GM21528 (cell line): ENCODE results near the gene GALNT10.

ENCODE experiments used
- ATAC-seq: cut with Tn5 transposase; IDR thresholded peaks from one replicate; pipeline ENCODE4 v1.9.1; 2021; ENCODE audit warnings: mild to moderate bottlenecking, moderate library complexity; ENCODE audit not compliant: unreplicated experiment, low FRiP score

GALNT10 gene

GRCh38 chr5:154230526-154230925, 40.0 kb downstream of the GALNT10 start:
- no peak for ATAC-seq

GRCh38 chr5:154234551-154234950, 44.0 kb downstream of the GALNT10 start:
- no peak for ATAC-seq

- no peak for ATAC-seq
Measured at GRCh38 chr5:154236011-154236410, 45.5 kb downstream of the GALNT10 start.

DNA sequence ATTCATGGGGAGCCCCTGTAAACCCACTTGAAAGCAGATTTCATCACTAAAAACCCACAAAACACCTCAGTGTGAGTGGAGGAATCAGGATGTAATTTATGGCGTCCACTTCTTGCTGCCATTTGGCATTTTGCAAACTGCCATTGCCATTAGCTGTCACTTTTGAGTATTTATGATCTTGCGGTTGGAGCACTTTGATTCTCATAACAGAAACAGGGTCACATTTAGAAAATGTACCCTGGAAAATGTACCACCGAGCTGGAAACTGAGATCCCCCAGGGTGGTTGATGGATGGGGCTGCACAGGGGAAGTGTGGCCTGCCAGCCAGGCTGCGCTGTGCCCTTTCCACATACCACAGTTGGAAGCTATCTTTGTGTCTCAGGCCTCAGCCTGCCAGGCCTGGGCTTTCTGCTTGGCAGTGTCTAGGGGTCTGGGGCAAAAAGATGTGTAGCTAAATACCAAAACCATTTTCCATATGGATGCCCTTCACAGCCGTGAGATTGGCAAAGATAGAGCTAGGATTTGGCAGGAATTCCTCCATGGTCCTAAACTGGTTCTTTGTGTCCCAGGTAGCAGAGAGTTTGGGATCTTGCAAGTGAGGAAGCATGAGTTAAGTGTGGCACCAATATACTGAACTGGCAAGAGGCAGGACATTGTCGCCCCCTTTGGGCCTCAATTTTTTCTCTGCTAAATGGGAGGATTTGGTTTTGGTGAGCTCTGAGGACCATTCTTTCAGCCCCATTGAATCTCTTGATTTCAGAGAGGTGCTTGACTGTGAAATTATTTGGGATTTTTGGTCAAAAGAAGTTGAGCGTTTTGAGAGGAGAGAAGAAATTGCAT, 46.2 kb downstream of the GALNT10 start:
- ATAC-seq: no peak

DNA sequence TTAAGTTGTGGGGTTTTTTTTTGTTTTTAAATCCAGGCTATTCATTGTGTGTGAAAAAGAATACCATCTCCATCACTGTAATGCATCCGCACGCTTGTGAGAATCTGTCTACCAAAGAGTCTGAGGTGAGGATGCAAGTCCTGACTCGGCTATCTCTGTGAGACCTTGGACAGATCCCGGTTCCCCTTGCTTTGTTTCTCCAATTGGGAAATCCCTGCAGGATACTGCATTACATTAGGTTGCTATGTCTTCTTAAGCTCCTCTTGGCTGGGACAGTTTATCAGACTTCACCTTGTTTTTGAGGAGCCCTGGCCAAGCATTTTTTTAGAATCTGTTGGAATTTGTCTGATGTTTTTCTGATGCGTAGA, 46.8 kb downstream of the GALNT10 start:
- ATAC-seq: no peak

DNA sequence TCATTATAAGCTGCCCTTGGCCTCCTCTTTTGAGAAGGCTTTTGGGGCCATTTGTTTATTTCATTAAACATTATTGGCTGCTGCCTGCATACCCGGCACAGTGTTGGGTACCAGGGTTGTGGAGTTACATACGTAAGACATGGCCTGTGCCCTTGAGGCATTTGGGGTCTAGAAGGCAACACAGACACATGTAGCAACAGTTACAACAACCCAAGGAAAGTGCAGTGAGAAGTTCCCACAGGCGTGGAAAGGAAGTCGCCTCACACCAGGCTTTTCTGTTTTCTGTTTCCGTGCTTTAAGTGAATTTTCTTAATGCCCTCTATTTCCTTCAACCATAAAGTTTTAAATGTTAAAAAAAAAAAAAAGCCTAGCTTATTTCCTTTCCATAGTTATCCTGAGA, 47.4 kb downstream of the GALNT10 start:
- ATAC-seq: no peak

- peak; percentile 66 for ATAC-seq
Measured at GRCh38 chr5:154238776-154239481, 48.4 kb downstream of the GALNT10 start.

DNA sequence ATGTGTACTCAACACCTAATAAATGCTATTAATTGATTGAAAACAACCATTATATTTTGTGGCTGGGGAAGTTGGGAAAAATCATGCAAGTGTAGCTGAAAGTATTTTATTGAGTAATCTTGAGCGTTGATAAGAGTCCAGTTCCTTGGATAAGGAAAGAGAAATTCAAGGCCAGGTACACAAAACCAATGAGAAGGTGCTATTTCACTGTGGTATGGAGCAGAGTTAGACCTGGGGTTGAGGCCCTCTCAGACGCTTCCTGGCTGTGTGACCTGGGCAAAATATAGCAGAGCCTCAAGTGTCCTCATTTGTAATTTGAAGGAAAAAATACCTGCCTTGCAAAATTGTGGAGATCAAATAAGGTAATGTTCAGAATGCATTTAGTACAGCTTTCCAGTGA, 50.1 kb downstream of the GALNT10 start:
- no peak for ATAC-seq

DNA sequence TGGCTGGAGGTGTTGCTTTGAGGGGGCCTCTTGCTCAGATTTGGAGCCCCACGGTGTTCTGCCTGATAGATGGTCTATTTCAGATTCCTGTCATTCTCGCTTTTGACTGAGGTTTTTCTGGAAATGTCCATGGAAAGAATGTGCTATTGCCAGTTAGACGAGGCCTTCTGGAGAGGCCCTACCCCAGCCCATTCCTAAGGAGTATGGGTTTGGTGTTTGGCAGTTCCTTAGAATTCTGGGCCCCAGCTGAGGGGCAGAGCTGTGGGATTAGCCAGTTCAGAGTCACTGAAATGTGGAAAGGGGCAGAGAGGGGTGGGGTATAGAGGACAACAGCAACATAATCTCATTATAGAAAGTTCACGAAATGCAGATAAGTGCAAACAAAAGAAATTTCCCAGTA, 50.5 kb downstream of the GALNT10 start:
- ATAC-seq: no peak

DNA sequence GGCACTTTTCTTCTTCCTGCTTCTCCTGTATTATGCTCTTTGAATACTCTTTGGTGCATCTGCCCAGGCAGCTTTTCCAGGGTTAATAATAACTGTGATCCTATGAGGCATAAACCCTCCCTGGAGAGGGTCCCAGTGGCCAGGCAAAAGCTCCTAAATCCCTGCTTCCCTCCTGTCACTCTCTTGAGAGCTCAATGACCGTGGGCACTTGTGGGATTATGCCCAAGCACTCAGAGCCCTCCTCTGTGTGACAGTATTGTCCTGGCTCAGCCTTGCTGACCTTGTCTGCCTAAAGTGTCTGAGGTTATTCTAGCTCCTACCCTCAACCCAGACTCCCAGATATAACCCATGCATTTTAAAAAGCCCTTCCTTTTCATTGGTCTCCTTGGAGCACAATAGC, 51.9 kb downstream of the GALNT10 start:
- ATAC-seq: no peak

DNA sequence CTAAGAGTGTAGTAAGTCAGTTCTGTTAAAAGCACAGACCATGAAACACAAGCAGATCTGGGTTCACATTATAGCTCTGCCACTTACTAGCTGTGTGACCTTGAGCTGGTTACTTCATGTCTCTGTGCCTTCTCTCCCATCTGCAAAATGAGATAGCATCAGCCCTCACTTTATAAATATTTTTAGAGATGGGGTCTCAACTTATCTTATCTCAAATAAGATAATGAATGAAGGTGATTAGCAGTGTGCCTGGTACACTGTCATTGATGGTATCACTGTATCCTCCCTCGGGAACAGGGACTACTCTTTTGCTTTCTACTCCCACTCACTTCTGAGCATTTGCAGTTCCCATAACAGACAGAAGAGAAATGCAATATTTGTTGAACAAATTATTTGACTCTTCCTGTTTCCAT, 52.4 kb downstream of the GALNT10 start:
- peak; percentile 64 for ATAC-seq

GRCh38 chr5:154243736-154244135, 53.2 kb downstream of the GALNT10 start:
- no peak for ATAC-seq

GRCh38 chr5:154244476-154244875, 53.9 kb downstream of the GALNT10 start:
- no peak for ATAC-seq

DNA sequence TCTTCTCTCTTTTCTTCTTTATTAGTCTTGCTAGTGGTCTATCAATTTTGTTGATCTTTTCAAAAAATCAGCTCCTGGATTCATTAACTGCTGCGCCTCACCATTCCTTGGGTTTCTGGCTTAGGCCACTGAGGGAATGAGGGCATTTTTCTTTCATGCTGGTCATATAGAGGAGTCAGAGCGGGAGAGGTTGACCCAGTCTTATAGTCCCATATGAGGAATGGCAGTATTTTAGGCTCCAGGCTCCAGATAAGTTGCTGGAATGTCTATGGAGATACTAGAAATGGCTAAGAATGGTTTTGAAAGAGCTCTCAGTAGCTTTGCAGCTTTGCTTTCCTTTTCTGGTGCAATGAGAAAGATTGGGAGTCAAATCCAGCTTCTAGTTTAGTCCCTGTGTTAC, 58.2 kb downstream of the GALNT10 start:
- no peak for ATAC-seq

DNA sequence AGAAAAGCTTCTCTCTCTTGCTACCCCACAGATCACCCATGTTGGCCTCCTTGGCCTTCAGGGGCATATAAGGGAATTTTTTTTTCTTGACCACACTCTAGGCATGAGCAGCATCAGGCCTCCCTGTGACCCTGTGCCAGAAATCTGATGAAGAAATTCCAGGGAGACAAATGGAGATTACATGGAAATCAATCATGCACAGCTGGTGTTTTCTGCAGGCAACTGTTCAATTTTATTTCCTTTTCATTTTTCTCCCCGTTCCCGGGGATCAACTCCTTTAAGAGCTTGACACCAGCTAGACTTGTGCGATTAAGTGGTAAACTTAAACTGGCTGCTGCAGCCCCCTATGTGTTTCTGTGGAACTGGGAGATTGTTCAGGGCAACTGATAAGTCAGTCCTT, 59.3 kb downstream of the GALNT10 start:
- ATAC-seq: no peak

DNA sequence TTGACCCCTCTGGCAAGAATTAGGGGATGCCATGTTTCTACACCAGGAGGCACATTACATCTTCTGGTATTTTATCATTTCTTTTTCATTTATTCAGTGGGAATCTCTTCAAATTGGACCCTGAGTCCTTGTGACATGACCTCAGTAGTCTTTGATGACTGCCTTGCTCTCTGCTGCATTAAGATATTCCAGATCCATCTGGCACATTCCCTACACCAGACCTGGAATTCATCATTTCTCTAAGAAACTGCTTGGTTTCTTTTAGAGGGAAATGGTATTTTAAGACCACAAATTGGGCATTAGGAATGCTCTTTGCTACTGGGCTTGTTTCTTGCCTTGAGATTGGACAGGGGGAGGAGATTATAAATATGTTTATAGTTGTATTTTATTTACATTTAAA, 61.0 kb downstream of the GALNT10 start:
- no peak for ATAC-seq

- no peak for ATAC-seq
Measured at GRCh38 chr5:154253807-154254206, 63.3 kb downstream of the GALNT10 start.

- ATAC-seq: no peak
Measured at GRCh38 chr5:154254896-154255295, 64.4 kb downstream of the GALNT10 start.

DNA sequence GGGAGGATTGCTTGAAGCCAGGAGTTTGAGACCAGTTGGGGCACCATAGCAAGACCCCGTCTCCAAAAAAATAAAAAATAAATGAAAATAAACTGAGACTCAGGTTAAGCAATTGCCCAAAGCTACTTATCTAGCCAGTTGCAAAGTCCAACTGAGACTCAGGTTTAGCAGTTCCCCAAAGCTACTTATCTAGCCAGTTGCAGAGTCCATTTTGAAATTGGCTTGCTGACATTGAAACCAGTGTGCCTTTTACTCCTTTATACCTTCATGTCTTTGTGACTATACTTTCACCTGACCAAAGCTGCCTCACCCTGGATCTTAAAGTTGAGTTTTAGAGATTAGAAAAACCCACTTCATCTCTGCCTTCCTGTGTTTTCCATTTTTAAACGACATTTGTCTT, 66.5 kb downstream of the GALNT10 start:
- ATAC-seq: no peak

DNA sequence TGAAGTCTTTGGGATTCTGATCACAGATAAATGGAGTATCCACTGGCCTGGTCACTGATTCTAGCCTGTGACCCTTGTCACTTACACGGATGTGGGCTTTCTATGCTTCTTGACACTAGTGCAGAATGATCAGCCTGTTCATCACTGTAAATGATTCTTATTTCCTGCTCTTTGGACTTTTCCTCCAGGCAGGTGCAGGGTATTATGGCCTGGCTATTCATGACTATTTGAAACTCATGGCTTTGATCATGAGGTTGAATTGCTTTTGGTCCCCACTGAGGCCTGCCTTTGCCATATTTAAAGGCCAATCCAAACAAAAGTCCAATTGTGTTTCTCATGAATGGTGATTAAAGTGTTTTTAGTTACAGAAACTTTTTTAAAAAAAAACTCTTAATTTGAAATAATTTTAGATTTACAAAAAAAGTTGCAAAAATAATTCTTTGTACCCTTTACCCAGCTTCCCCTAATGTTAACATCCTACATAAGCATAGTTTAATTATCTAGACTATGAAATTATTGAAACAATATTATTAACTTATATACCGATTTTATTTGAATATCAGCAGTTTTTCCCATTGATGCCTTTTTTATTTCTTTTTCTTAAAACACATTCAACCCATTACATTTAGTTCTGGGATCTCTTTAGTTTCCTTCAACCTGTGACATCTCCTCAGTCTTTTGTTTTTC, 68.1 kb downstream of the GALNT10 start:
- no peak for ATAC-seq

DNA sequence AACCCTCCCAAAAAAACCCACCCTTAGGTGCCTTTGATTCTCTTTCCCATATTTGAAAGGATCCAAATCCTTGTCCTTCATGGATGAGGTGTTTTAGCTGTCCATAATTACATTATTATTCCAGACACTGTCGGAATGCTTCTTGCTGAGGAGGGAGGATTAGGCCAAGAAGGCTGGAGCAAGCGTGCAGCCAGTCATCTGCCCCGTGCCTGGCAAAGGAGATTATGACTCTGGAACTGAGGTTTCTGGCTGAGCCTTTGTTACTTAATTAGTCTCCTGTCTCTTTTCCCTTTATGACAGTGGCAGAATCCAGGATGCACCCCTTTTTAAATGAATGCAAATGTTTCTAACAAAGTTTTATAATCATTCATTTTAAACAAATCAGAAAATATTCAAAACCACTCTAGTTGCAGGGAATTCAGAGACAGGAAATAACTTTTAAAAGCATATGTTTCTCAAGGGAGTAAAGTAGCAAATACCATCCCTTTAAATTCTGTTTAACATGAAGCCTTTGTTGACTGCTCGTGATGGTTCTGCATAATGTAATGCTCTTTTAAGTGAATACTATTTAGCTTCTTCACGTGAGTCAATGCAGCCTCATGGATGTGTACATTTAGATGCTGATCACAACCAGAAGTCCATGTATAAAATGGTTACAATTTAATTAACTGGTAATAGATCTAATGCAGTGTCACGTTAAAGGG, 69.8 kb downstream of the GALNT10 start:
- no peak for ATAC-seq
